ENCODE data around the gene PCSK6.

PCSK6 gene

DNA sequence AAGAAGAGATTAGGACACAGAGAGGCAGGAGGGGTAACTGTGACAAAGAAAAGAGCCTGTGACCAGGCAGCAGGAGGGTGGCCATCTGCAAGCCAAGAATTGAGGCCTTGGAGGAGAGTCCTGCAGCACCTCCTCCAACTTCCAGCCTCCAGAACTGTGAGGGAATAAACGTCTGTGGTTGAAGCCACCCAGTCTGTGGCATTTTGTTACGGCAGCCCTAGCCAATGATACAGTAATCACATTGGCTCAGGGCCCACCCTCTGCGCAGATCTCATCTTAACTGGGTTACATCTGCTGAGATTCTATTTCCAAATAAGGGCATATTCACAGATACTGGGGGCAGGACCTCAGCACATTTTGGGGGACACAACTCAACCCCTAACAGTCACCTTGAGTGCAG lies 223.5 kb downstream of the PCSK6 start:
- no peak for DNase-seq

DNA sequence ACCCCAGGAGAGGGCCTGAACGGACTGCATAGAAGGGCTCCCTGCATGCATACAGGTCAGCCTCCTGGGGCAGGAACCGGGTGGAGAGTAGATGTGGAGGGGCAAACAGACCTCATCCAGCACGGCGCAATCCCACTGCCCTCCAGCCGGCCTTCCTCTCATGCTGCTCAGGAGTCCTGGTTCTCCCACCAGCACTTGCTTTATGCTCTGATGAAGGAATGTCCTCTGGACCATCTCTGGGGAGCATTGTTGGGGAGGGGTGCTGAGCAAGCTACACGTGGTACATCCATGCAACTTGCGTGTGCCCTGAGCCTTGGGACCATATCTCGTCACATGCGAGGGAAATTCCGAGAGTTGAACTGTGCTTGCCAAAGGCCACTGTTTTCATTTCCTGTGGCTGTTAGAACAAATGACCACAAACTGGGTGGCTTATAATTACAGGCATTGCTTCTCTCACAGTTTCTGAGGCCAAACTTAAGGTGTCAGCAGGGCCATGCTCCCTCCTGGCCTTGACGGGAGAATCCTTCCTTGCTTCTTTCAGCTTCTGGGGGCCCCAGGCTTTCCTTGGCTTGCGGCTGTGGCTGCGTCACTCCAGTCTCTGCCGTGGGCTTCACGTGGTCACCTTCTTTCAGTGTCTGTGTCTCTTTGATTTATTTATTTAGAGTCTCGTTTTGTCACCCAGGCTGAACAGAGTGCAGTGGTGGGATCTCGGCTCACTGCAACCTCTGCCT lies 224.4 kb downstream of the PCSK6 start:
- no peak for DNase-seq

DNA sequence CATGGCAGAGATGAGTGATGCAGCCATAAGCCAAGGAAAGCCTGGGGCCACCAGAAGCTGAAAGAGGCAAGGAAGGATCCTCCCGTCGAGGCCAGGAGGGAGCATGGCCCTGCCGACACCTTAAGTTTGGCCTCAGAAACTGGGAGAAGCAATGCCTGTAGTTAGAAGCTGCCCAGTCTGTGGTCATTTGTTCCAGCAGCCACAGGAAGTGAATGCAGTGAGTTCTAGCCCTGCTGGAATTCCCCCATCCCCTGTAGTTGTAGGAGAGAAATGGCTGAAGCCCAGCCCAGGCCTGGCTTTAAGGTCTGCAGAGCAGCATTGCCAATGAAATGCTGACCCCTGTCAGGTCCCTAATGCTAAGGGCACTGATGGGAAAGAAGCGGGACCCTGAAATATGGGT lies 225.5 kb downstream of the PCSK6 start:
- DNase-seq = no peak

DNA sequence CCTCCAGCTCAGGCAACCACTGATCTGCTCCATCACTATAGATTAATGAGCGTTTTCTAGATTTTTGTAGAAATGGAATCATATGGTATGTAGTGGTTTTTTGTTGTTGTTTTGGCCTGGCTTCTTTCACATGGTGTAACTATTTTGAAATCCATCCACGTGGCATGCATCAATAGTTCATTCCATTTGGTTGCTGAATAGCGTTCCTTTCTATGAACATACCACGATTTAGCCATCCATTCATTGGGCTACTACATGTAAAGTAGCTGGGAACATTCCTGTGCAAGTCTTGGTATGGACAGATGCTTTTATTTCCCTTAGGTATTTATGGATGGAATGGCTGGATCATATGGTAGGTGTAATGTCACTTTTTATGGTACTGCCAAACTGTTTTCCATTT lies 227.0 kb downstream of the PCSK6 start:
- DNase-seq = no peak

DNA sequence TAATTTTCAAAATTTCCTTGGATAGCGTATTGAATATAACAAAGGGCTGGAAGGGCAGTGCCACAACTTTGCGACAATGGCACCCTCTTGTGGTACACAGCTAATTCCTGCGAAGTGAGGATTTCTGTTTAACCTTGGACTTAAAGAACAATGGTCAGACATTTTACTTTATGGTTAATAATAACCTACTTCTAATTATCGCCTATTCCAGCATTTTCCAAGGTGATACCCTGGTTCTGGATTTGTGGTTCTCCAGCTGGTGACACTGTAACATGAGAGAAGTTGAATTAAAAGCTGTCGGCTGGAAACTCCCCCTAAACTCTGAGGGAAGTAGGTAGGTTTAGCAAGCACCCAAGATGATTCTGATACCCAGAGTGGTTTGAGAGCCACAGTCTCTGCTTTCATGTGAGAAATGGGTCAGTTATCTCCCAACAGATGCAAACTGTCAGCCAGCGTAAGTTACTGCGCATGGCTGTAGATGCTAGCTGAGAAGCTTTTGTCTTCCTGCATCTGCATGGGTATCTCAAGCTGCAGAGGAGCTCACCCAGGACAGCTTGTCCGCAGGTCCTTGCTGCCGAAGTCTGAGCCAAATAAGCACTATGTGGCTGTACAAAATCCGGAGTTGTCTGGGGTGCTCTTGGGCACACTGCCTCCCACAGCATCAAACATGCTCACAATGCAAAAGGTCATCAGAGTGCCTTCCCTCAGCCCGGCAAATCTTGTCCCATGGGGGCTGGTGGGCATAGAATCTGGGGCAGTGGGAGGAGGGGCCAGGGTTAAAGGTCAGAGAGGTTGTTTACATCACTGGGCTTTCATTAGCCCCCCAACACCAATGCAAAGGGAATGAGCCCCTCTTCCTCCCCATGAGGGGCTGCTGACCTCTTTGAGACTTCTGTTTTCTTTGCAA lies 231.0 kb downstream of the PCSK6 start:
- DNase-seq = peak; percentile 24

DNA sequence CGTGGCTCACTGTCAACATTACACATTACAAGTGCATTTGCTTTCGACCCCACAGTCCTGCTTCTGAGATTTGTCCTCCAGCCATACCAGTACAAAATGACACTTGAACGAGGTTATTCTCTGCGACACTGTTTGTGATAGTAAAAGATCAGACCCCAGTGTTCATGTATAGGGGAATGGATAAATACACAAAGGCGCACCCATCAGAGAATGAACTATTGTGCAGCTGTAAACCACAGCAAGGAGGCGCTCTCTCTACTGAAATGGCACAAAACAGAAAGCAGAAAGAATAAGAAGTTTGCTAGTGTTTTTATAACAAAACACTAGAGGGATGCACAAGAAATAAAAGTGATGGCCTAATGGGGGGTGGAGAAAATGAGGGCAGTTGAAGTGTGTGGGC lies 232.8 kb downstream of the PCSK6 start:
- no peak for DNase-seq

DNA sequence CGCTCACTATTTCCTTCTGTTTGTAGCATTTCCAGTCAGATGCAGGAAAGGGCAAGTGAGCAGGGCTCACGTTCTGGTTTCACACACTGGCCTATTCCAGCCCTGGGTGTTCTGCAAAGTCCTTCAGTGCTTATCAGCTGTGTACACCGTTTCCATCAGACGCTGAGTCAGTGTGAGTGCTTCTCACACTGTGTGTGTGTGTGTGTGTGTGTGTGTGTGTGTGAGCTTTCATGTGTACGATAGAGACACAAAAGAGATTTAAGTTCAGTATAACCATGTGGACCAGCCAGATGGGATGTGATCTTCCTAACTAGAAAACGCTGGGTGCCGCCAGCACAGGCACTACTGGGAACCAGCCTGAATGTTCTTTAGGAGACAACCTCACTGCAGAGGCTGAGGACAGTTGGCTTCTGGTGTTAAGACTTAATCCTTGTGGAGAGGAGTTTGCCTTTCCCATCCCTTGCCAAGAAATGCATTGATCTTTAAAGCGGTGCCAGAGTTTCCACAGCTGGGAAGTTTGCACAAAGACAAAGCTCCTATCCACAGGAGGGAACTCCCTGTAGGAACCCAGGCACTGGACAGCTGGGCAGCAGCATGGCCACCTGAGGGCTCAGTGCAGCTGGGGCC lies 233.8 kb downstream of the PCSK6 start:
- DNase-seq = no peak

DNA sequence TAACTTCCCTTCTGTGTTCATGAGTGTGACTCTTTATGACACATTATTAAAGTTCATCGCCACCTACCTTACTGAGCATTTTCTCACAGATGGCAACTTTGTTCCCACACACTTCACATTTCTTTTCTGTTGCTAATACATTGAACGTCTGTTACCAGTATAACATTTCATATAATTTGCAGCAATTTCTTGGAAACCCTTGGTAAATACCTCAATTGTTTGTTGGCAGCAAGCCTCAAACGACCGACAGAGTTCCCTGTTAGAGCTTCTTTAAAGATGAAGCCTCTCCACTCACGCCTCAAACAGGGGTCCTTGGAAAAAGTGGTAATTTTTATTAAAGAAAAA lies 234.5 kb downstream of the PCSK6 start:
- no peak for DNase-seq

DNA sequence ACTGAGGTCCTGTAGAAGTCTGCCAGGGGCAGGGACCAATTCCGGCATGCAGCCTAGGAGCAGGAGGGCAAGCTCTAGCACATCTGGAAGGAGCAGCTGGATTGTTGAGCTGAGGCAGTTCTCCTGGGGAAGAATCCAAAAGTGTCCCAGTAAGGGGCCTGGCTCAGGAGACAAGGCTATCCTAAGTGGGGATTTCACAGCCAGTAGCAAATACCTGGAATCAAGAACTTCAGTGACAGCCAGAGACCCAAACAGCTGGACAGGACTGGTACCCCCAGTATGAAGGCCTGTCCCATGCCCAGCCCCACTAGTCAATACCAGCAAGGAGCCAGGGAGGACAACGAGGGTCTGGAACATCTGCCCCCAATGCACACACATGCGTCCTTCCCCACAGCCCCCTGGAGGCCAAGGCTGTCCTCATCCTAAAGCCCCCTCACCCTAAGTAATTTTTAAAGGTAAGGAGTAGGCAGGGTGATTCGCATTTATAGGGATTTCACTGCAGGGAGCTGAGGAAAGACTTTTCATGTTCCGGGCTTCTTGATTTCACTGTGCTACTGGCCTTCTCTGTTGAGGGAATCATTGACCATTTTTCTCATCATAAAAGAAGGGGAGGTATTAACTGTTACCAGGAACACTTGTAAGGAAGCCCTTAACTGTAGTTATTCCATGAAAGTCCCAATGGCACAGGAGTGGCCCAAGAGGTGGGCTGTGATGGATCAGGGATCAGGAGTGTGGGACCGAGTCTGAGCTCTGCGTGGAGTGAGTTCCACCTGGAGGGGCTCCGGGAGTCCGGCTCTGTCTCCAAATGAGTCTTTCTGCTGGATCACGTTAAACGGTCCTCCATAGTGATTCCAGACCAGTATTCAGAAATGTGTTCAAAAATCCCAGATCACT lies 235.1 kb downstream of the PCSK6 start:
- DNase-seq = no peak

All from T1000 (cell line).